GM11168 (cell line): ENCODE results near the gene GAB2.

Source experiments
- in situ Hi-C: fragments of 300-500 bp; cut with MboI; formaldehyde crosslinking; loops from one replicate; pipeline ENCODE4 v1.12.0; 2022; ENCODE audit warnings: low sequenced_read_pairs; ENCODE audit not compliant: unreplicated experiment

The GAB2 gene

GRCh38 chr11:78350091-78350645 lies 67.5 kb downstream of the GAB2 start:
- in situ Hi-C loops: no loop called here

- in situ Hi-C loops: no loop called here
These were observed 68.0 kb downstream of the GAB2 start for GRCh38 chr11:78349624-78350023.

- in situ Hi-C loops: no loop called here
These were observed 68.5 kb downstream of the GAB2 start for GRCh38 chr11:78349114-78349513.

GRCh38 chr11:78347956-78348355 lies 69.7 kb downstream of the GAB2 start:
- in situ Hi-C loops: no loop called here

- in situ Hi-C loops: no loop called here
These were observed 70.8 kb downstream of the GAB2 start for GRCh38 chr11:78346799-78347198.

GRCh38 chr11:78345450-78345849 lies 72.2 kb downstream of the GAB2 start:
- in situ Hi-C loops: no loop called here

GRCh38 chr11:78344676-78345075 lies 72.9 kb downstream of the GAB2 start:
- in situ Hi-C loops: no loop called here

- in situ Hi-C loops: no loop called here
These were observed 73.5 kb downstream of the GAB2 start for GRCh38 chr11:78344094-78344493.

GRCh38 chr11:78343303-78343702 lies 74.3 kb downstream of the GAB2 start:
- in situ Hi-C loops: no loop called here

- in situ Hi-C loops: no loop called here
These were observed 75.8 kb downstream of the GAB2 start for GRCh38 chr11:78341841-78342240.

- in situ Hi-C loops: no loop called here
These were observed 77.1 kb downstream of the GAB2 start for GRCh38 chr11:78340530-78340929.

- in situ Hi-C loops: no loop called here
These were observed 77.7 kb downstream of the GAB2 start for GRCh38 chr11:78339945-78340344.

GRCh38 chr11:78339483-78339882 lies 78.1 kb downstream of the GAB2 start:
- in situ Hi-C loops: no loop called here

- in situ Hi-C loops: no loop called here
These were observed 78.9 kb downstream of the GAB2 start for GRCh38 chr11:78338702-78339101.

- in situ Hi-C loops: no loop called here
These were observed 79.5 kb downstream of the GAB2 start for GRCh38 chr11:78338138-78338537.

- in situ Hi-C loops: no loop called here
These were observed 80.1 kb downstream of the GAB2 start for GRCh38 chr11:78337554-78337924.

GRCh38 chr11:78336877-78337553 lies 80.6 kb downstream of the GAB2 start:
- in situ Hi-C loops: no loop called here

GRCh38 chr11:78334109-78334508 lies 83.5 kb downstream of the GAB2 start:
- in situ Hi-C loops: no loop called here

GRCh38 chr11:78332872-78333271 lies 84.7 kb downstream of the GAB2 start:
- in situ Hi-C loops: no loop called here

- in situ Hi-C loops: no loop called here
These were observed 85.3 kb downstream of the GAB2 start for GRCh38 chr11:78332174-78332866.

- in situ Hi-C loops: no loop called here
These were observed 85.9 kb downstream of the GAB2 start for GRCh38 chr11:78331711-78332110.

- in situ Hi-C loops: no loop called here
These were observed 87.3 kb downstream of the GAB2 start for GRCh38 chr11:78330361-78330760.
